Fibroblast of mammary gland (primary cell): ENCODE measurements around the gene OPCML.

Source experiments
- DNase-seq: peaks from one replicate; pipeline ENCODE4 v3.0.0-alpha.2; 2010; ENCODE audit warnings: low read depth
- H3K4me3 ChIP-seq: 2 replicates; pipeline ENCODE4 v1.5.1; 2011; ENCODE audit warnings: low read depth, mild to moderate bottlenecking, low read length, moderate library complexity; ENCODE audit not compliant: control insufficient read depth
- TF ChIP-seq, protein P1 (sequence below): conservative IDR thresholded peaks from 2 replicates; pipeline ENCODE4 v1.5.1; 2011; ENCODE audit warnings: low read depth, low read length, inconsistent platforms; ENCODE audit not compliant: control insufficient read depth, insufficient read depth

Gene OPCML

DNA sequence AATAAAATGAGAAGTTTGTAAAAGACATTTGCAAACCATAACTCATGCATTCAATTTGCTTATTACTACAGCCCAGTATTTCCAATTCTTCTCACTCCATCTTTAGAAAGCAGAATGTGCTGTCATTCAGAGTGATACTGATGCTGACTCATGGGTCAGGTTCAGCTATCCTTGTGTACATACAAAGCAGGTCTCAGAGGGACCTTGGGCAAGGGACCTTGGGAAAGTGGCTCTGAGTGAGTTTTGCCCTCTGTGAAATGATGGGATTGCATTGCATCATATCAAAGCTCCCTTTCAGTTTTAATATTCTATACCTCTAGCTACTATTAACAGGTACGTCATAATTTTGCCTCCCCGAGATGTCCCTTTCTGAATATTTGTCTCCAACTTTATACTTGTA lies 848.7 kb downstream of the OPCML start:
- no peak overlapping the region for H3K4me3 ChIP-seq
- TF ChIP-seq, protein P1, sequence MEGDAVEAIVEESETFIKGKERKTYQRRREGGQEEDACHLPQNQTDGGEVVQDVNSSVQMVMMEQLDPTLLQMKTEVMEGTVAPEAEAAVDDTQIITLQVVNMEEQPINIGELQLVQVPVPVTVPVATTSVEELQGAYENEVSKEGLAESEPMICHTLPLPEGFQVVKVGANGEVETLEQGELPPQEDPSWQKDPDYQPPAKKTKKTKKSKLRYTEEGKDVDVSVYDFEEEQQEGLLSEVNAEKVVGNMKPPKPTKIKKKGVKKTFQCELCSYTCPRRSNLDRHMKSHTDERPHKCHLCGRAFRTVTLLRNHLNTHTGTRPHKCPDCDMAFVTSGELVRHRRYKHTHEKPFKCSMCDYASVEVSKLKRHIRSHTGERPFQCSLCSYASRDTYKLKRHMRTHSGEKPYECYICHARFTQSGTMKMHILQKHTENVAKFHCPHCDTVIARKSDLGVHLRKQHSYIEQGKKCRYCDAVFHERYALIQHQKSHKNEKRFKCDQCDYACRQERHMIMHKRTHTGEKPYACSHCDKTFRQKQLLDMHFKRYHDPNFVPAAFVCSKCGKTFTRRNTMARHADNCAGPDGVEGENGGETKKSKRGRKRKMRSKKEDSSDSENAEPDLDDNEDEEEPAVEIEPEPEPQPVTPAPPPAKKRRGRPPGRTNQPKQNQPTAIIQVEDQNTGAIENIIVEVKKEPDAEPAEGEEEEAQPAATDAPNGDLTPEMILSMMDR = no peak
- DNase-seq = no peak

DNA sequence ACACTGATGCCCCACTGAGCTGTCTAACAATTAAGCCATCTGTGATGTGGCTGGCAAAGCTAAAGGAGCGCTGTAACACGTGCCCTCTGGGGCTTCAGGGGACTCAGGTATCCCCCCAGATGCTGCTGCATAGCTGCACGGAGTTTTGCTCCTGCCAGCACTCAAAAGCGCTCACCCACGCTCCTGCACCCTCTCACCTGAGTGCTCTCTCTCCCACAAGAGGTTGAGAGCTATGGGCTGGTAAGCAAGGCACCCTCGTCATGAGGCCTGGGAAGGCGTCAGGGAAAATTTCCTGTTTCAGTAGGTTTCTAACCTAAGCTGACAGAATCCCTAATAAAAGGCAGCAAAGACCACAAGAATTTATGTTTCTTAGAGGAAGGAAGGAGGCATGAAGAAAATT lies 850.3 kb downstream of the OPCML start:
- no peak for DNase-seq
- no peak overlapping the region for H3K4me3 ChIP-seq

DNA sequence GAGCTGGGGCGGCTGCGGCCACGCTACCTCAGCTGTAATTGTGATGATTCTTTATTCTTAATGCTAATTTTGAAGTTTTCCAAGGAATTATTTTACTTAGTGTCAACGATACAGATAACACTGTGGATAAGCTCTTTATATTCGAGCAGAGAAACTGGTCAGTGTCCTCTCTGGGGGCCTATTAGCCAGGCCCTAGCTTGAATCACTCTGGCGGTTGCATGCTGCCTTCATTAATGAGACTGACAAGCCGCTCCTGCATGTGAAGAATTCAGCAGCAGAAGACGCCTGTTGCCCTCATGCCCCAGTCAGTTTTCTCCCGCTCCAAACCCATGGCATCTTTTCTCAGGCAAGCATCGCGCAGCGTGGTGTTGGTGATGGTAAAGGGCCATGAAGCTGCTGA lies 851.7 kb downstream of the OPCML start:
- TF ChIP-seq, protein P1 = no peak
- no peak overlapping the region for H3K4me3 ChIP-seq
- no peak for DNase-seq

More for the DNA sequence above, 850.3 kb downstream of the OPCML start:
- TF ChIP-seq, protein P1 = no peak

DNA sequence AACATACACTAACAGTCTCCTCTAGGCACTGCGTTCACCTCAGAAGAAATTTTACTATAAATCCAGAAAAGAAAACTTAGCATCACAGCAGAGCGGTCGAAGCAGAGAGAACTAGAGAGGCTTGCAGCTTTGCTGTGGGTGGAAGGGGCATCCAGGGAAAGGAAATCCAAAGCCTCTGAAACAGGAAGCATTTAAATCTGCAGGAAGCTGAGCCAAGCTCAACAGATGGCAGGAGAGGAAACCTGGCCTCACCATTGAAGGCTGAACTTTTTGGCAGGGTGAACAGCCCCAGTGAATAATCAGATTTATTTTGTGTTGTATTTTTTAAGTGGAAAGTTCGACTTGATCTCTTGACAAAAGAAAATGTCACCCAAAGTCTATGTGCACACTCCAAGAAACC lies 858.1 kb downstream of the OPCML start:
- no peak for DNase-seq
- H3K4me3 ChIP-seq = no peak overlapping the region
- TF ChIP-seq, protein P1 = no peak

DNA sequence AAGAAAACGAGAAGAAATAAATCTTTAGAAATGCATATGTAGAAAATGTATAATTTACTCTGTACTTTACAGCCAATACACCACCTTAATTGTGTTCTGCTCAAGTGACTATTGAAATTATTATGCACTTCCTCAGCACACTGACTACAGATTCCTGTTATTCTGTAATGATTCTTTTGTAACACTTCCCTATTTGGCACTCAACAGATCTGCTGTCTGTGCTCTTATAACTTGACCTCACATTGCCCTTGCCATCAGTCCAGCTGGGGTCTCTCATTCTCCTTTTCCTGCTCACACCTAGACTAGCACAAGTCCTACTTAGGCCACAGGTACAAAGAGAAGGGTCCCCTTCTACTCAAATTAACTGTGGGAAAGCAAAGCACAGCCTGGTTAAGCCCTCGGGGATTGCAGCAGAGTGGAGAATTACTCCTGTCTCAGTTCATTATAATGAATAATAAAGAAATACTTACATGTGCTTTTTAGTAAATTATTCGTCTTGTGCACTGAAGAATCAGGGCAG lies 860.4 kb downstream of the OPCML start:
- TF ChIP-seq, protein P1 = no peak
- no peak overlapping the region for H3K4me3 ChIP-seq
- DNase-seq = no peak

DNA sequence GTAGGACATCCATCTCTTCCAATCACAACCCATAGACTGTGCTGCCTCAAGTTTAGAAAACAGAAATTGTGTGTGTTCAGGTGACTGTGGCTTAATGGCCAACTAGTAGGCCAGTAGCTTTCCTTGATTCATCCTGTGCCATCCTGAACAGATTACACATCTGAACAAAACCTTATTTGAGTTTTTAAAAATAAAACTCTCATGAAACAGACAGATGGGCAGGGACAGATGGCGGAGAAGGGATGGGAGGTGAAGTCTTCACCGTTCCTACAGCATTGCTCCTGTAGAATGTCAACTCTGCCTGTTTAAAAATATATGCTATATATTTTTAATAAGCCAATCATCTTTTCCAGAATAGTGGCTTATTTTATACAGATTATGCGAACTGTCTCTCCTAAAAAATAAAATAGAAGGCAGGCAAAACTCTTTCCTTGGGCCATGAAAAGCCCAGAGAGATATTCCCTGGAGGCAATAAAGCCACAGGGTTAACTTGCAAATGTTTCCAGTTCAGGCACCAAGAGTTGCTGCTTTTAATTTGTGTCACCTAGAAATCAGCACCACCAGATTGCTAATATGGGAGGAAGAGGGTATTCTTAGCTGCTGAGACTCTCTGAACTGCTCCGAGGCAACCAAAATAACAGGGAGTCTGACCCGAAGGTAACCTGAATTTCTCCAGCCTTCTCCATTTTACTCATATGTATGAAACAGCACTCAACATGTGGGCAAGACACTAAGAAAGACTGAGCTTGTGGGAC lies 861.2 kb downstream of the OPCML start:
- DNase-seq = no peak
- TF ChIP-seq, protein P1 = no peak
- H3K4me3 ChIP-seq = no peak overlapping the region
